Measurements from ENCODE around the gene PTPRN2.

Gene PTPRN2

GRCh38 chr7:158579662-158580646 is 7.7 kb downstream of the PTPRN2 start:
- no peak for TF ChIP-seq CTCF (IDR thresholded peaks at IDR 0.05; ENCODE audit: low read depth, low read length, missing control alignments)
- no peak for DNase-seq (ENCODE audit: low read depth)

GRCh38 chr7:158576050-158576762 is 11.4 kb downstream of the PTPRN2 start:
- no peak for DNase-seq (ENCODE audit: low read depth)
- no peak overlapping the region for H3K4me3 ChIP-seq (ENCODE audit: low read depth, low read length)
- TF ChIP-seq CTCF (IDR thresholded peaks at IDR 0.05; ENCODE audit: low read depth, low read length, missing control alignments): no peak

More at GRCh38 chr7:158579662-158580646, 7.7 kb downstream of the PTPRN2 start:
- no peak overlapping the region for H3K4me3 ChIP-seq (ENCODE audit: low read depth, low read length)

- no peak overlapping the region for H3K4me3 ChIP-seq (ENCODE audit: low read depth, low read length)
- DNase-seq (ENCODE audit: low read depth): no peak
- TF ChIP-seq CTCF (IDR thresholded peaks at IDR 0.05; ENCODE audit: low read depth, low read length, missing control alignments): no peak
These were observed 13.2 kb downstream of the PTPRN2 start for GRCh38 chr7:158574308-158575036.

- no peak for TF ChIP-seq CTCF (IDR thresholded peaks at IDR 0.05; ENCODE audit: low read depth, low read length, missing control alignments)
- no peak overlapping the region for H3K4me3 ChIP-seq (ENCODE audit: low read depth, low read length)
- DNase-seq (ENCODE audit: low read depth): no peak
These were observed 14.3 kb downstream of the PTPRN2 start for GRCh38 chr7:158573310-158573709.

- TF ChIP-seq CTCF (IDR thresholded peaks at IDR 0.05; ENCODE audit: low read depth, low read length, missing control alignments): peak; percentile 19
- H3K4me3 ChIP-seq (ENCODE audit: low read depth, low read length): no peak overlapping the region
- DNase-seq (ENCODE audit: low read depth): no peak
These were observed 15.4 kb downstream of the PTPRN2 start for GRCh38 chr7:158572000-158572828.
